Measurements from ENCODE around the gene HSPA1A.
"Not testable (repeated sequence)": the region's sequence is repeated elsewhere in the genome, so short reads cannot be mapped to it uniquely, and the experiment has no call there.

Gene HSPA1A

DNA sequence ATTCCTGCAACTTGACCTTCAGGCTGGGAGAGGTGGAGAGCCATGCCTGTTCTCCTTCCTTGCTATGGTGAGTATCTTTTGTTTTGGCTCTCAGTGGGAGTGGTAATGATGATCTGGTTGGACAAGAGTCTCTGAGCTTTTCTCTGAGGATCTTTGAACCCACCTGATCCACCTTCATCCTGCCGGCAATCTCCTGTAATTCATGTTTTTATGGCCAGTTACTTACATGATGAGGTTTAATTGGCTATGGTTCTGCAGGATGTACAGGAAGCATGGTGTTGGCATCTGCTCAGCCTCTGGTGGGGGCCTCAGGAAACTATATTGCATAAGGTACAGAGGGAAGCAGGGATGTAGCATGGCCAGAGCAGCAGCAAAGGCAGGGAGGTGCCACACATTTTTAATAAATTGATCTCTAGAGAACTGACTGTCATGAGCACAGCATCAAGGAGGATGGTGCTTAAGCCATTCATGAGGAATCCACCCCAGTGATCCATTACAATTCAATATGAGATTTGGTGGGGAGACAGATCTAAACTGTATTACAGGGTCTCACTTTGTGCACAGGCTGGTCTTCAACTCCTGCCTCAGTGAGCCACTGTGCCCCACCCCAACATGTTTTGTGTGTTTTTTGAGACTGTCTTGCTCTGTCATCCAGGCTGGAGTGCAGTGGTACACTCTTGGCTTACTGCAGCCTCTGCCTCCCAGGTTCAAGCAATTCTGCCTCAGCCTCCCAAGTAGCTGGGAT lies 22.2 kb downstream of the HSPA1A start:
- no peak for DNase-seq

DNA sequence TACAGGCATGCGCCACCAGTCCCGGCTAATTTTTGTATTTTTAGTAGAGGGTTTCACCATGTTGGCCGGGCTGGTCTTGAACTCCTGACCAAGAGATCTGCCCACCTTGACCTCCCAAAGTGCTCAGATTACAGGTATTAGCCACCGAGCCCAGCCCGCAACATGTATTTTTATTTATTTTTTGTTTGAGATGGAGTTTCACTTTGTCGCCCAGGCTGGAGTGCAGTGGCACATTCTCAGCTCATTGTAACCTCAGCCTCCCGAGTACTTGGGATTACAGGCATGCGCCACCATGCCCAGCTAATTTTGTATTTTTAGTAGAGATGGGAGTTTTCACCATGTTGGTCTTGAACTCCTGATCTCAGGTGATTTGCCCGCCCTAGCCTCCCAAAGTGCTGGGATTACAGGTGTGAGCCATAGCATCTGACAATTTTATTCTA lies 22.8 kb downstream of the HSPA1A start:
- not testable (repeated sequence) for DNase-seq

DNA sequence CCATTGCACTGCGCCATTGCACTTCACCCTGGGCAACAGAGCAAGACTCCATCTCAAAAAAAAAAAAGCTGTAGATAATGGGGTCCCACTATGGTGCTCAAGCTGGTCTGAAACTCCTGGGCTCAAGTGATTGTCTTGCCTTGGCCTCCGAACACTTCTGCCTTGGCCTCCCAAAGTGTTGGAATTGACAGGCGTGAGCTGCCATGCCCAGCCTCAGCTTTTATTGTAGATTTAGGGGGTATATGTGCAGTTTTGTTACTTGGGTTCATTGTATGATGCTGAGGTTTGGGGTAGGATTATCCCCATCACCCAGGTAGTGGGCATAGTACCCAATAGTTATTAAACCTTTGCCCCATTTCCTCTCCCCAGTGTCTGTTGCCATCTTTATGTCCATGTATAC lies 23.6 kb downstream of the HSPA1A start:
- no peak for DNase-seq

DNA sequence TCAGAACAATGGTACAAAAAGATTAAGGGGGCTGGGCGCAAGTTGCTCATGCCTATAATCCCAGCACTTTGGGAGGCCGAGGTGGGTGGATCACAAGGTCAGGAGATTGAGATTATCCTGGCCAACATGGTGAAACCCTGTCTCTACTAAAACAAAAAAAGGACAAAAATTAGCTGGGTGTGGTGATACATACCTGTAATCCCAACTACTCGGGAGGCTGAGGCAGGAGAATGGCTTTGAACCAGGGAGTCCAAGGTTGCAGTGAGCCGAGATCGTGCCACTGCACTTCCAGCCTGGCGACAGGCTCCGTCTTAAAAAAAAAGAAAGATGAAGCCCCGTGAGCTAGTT lies 24.4 kb downstream of the HSPA1A start:
- not testable (repeated sequence) for DNase-seq

DNA sequence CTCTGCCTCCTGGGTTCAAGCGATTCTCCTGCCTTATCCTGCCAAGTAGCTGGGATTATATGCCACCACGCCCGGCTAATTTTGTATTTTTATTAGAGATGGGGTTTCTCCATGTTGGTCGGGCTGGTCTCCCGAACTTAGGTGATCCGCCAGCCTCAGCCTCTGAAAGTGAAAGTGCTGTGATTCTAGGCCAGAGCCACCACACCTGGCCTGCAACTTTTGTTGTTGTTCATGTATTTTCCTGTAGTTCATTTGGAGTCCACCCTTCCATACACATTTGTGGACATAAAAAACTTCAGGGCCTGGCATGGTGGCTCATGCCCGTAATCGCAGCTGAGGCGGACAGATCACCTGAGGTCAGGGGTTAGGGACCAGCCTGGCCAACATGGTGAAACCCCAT lies 26.7 kb downstream of the HSPA1A start:
- no peak for DNase-seq

DNA sequence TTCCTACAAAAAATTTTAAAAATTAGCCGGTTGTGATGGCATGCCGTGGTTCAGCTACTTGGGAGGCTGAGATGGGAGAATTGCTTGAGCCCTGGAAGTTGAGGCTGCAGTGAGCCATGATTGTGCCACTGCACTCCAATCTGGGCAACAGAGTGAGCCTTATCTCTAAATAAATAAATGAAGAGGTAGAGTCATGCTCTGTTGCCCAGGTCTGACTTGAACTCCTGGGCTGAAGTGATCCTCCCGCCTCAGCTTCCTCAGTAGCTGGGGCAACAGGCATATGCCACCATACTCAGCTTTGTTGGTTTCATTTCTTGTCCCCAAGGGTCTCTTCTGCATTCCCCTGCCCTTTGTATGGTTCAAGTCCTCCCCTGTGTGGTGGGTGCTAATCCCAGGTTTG lies 29.2 kb downstream of the HSPA1A start:
- no peak for DNase-seq

DNA sequence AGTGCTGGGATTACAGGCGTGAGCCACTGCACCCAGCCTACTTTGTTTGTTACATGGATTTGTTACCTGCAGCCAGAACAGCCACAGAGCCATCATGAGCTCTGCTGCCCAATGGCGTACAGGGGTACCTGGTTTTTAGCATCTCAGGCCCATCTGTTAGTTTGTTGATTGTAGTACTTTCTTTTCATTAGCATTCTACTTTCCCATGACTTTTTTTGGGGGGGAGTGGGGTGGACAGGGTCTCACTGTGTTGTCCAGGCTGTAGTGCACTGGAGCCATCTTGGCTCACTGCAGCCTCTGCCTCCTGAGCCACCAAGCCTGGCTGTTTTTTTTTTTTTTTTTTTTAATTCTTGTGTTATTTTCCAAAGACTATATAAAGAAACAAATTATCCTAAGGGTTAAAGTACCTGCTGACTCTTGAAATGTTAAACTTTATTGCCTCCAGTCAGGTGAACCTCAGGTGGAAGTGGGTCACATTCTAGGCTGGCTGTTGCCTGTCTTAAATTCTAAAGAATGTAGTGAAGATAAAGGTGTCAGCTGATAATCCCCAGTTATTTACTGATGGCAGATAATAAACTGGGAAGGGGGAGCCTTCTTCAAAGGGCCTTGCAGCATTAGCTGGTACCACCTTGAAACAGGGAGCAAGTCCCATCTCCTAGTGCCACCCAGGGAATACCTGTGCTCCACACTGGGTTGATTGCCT lies 32.1 kb downstream of the HSPA1A start:
- no peak for DNase-seq

DNA sequence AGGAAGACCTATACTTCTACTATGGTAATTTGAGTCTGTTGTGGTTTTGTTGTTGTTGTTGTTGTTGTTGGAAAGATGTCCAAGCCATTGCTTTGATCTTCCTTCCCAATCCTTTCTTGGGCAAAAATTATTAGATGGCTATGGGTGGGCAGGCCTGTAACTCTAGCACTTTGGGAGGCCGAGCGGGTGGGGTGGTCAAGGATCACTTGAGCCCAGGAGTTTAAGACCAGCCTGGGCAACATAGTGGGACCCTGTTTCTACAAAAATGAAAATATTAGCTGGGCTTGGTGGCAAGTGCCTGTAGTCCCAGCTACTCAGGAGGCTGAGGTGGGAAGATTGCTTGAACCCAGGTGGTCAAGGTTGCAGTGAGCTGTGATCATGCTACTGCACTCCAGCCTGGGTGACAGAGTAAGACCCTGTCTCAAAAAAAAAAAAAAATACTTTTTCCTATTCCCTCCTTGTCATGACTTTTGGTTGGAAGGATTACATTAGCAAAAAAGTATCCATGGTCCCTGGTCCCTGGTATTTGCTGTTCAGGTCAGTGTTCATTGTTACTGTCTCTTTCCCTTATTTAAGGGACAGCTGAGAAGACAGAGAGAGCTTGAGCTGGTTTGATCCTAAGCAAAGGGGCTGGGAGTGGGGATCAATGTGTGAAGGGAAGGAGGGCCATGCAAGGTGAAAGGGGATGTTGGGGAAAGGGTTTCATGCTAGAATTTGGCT lies 35.6 kb downstream of the HSPA1A start:
- no peak for DNase-seq

DNA sequence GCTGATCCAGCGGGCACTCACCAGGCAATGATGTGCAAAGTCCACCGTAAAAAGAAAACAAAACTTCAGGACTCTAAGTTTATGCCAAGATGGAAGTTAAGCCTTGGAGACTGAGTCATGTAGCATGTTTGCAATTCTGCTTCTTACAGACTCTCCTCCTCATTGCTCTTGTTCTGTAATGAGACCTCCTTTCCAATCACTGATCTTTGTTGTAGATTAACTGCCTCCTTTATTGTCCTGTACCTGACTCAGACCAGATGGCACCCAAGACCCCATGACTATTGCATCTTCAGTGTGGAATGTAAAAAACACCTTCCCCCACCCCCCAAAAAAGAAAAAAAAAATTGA lies 36.1 kb downstream of the HSPA1A start:
- no peak for DNase-seq

DNA sequence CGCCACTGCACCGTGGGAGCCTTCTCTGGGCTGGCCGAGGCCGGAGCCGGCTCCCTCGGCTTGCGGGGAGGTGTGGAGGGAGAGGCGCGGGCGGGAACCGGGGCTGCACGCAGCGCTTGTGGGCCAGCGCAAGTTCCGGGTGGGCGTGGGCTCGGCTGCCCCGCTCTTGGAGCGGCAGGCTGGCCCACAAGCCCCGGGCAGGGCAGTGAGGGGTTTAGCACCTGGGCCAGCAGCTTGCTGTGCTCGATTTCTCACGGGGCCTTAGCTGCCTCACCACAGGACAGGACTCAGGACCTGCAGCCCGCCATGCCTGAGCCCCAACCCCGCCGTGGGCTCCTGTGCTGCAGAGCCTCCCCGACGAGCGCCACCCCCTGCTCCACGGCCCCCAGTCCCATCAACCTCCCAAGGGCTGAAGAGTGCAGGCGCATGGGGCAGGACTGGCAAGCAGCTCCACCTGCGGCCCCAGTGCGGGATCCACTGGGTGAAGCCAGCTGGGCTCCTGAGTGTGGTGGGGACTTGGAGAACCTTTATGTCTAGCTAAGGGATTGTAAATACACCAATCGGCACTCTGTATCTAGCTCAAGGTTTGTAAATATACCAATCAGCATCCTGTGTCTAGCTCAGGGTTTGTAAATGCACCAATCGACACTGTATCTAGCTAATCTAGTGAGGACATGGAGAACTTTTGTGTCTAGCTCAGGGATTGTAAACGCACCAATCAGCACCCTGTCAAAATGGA lies 36.8 kb downstream of the HSPA1A start:
- DNase-seq = not testable (repeated sequence)

DNA sequence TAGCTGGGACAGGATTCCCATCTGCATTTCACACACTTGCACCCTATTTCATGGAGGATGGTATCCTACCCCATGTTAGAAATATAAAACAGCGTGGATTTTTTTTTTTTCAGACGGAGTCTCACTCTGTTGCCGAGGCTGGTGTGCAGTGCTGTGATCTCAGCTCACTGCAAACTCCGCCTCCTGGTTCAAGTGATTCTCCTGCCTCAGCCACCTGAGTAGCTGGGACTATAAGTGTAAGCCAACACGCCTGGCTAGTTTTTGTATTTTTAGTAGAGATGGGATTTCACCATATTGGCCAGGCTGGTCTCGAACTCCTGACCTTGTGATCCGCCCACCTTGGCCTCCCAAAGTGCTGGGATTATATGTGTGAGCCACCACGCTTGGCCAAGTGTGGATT lies 42.4 kb downstream of the HSPA1A start:
- DNase-seq = not testable (repeated sequence)

DNA sequence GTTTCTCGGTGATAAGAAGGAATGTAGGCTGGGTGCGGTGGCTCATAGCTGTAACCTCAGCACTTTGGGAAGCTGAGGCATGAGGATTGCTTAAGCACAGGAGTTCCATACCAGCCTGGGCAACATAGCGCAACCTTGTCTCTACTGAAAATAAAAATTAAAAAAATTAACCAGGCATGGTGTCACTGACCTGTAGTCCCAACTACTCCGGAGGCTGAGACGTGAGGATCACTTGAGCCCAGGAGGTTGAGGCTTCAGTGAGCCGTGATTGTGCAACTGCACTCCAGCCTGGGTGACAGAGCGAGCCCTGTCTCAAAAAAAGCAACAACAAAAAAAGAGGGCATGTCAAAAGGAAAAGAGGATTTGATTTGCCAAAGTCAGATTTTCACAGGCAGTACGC lies 43.4 kb downstream of the HSPA1A start:
- DNase-seq = no peak

DNA sequence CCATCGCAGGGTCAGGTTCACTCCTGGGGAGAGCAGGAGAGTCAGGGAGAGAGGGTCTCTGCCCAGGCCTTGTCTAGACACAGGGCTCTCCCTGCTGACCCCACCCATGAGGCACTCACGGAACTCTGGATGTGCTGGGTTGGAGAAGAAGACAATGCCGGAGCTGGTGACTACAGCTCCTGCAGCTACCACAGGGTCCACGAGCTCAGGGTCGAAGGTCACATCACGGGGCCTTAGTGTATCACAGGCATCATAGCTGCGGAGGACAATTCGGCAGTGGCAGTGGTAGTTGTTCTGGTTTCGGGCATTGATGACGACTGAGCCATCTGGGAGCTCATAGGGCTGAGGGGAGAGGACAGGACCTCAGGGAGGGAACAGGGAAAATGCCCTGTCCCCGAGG lies 44.6 kb downstream of the HSPA1A start:
- DNase-seq = no peak

DNA sequence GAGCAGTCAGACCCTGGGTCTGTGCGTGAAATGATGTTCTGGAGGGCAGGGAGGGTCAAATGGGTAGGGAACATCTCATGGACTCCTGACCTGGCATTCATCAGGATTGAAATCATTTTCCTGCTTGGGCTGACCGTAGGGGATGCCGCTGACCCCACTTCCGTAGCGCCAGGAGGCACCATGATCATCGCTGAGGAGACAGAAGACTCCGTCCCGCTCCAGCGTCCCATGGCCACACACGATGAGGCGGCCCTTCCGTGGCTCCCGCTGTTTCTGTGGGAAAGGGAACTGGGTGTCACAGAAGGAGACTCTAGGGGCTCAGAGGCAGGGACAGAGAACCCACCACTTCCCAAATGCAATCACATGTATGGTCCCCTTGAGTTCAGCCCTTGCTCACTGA lies 45.0 kb downstream of the HSPA1A start:
- no peak for DNase-seq

DNA sequence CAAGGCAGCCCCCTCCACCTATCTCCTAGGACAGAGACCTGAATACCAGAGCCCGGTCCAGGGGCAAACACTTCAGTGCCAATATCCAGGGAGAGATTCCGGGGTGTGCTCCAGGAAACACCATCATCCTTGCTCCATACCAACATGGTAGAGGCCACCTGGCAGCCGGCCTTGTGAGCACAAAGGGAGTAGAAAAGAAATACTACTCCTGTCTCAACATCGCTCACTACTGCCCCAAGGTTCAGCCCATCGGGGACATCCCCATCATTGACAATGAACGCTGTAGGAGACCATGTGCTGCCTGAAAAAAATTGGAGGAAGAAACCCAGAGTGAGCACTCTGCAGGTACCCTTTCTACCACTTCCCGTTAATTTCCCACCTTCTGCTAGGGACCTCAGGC lies 45.8 kb downstream of the HSPA1A start:
- DNase-seq = no peak

DNA sequence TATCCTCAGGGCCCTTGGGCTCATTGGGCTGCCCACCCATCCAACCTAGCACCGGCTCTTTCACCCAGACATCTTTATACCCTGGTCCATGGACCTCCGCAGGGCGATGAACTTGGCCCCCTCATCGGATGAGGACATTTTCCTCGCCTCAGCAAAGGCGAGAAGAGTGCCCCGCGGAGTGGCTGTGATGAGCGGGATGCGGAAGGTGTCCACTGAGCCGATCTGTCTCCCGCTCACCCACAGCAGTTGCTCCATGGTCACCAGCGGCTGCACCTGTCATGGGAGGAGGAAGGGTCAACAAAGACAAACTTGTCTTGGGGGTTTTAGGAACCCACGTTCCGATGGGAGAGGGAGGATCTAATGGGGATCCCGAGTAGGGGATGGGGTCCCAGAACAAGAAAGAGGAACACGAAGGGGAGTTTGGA lies 46.6 kb downstream of the HSPA1A start:
- DNase-seq = no peak

DNA sequence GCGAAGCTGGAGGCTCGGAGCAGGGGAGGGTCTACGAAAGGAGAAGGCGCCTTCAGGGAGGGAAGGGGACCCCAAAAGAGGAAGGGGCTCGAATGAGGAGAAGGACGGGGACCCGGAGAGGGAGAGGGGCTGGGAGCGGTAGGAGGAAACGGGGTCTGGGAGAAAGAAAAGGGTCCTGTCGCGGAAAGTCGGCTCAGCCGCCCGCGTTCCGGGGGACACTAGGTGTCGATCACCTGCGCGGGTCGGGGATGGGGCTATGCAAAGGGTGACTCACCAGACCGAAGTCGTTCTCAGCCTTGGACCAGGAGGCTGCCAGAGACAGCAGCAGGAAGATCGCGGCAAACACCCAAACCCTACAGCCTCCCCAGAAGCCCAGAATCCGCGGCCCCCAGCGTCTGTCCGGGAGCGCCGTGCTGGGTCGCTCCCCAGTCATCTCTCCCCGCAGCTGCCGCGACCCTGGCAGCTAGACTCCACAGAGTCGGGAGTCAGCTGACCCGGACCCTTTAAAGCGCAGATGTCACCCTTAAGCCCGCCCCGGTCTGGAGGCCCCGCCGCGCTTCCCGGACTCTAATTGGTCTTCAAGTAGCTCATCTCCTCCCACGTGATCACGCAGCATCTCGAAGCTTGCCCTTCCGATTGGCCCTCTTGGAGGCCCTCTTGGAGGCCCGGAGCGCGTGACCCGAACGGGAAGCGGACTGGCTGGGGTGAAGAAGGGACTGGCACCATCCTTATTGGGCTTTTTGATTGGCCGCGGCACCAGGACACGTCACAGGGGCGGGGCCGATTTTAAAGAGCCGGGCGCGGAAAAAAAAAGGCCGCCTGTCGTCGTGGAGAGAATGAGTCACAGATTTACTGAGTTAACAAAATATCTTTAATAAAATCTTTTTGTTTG lies 47.2 kb downstream of the HSPA1A start, which contains the start of gene NEU1:
NEU1 (minus strand) TSS at position 478 of the 892 bp plus-strand sequence; CDS start at position 433, 45 bp downstream.
- peak; percentile 100 for DNase-seq

DNA sequence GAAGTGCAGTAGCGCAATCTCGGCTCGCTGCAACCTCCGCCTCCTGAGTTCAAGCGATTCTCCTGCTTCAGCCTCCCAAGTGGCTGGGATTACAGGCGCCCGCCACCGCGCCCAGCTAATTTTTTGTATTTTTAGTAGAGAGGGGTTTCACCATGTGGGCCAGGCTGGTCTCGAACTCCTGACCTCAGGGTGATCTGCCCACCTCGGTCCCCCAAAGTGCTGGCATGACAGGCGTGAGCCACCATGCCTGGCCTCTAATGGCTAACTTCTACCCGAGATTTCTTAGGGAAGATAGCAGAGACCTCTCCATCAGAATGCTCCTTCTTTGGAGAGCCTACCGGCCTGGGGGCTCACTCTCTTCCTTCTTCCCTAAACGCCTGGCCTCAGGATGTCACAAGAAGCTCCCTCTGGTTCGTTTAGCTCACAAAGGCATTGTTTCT lies 48.8 kb downstream of the HSPA1A start:
- not testable (repeated sequence) for DNase-seq

DNA sequence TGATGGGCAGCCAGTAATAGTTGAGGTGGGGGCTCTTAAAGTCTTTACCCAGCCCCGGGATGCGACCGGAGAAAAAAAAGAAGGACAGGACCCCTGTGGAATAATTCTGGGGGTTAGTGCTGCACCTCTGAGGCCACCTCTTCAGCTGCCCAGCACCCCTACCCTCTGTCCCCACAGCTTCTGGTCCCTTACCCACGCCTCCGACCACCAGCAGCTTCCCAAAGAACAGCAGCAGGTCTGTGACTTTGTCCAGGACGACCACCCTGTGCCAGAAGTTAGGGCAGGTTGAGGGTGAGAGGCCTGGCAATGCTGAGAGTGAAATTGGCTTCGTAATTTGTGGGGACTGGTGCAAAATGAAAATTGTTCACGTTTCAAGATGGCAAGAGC lies 49.5 kb downstream of the HSPA1A start:
- DNase-seq = no peak

DNA sequence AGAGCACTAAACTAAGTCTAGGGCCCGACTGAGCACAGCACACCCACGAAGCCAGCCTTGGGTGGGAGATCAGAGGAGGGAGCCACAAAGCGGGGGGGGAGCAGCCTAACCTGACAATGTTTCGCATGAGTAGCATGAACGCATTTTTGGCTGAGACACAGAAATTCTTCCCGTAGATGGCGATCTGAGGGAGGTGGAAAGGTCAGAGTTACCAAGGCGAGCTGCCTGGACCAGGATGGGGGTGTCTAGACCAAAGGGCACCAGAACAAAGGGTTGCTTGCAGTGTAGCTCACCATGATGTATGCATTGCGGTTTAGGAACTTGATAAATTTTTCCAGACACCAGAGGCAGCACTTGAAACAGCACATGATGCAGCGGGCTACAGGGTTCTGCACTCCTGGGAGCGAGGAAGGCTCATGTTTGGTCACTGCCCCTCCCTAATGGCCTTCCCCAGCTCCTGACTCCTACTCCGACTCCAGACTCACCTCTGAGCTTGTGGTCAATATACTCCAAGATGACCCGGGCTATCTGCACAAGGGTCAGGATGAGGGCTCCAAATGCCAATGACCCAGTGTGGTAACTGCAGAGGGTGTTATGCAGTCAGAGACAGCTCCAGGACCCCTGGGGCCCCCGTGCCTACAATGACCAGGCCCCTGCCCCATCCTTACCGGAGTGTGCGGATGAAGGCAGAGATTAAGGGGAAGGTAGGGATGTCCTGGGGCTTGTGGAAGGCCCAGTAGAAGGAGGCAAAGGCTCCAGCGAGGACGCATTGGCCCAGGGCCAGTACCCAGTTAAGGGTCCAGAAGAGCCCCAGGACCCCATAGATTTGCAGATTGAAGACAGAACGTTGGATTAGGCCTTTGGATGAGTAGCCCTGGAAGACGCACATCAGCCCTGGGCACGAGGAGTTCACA lies 50.1 kb downstream of the HSPA1A start:
- no peak for DNase-seq
